GM18858 (cell line): ENCODE results near the gene PTPDC1.

Source experiments
- ATAC-seq: cut with Tn5 transposase; IDR thresholded peaks from one replicate; pipeline ENCODE4 v1.9.1; 2021; ENCODE audit not compliant: unreplicated experiment

The PTPDC1 gene, protein sequence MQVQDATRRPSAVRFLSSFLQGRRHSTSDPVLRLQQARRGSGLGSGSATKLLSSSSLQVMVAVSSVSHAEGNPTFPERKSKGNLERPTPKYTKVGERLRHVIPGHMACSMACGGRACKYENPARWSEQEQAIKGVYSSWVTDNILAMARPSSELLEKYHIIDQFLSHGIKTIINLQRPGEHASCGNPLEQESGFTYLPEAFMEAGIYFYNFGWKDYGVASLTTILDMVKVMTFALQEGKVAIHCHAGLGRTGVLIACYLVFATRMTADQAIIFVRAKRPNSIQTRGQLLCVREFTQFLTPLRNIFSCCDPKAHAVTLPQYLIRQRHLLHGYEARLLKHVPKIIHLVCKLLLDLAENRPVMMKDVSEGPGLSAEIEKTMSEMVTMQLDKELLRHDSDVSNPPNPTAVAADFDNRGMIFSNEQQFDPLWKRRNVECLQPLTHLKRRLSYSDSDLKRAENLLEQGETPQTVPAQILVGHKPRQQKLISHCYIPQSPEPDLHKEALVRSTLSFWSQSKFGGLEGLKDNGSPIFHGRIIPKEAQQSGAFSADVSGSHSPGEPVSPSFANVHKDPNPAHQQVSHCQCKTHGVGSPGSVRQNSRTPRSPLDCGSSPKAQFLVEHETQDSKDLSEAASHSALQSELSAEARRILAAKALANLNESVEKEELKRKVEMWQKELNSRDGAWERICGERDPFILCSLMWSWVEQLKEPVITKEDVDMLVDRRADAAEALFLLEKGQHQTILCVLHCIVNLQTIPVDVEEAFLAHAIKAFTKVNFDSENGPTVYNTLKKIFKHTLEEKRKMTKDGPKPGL

DNA sequence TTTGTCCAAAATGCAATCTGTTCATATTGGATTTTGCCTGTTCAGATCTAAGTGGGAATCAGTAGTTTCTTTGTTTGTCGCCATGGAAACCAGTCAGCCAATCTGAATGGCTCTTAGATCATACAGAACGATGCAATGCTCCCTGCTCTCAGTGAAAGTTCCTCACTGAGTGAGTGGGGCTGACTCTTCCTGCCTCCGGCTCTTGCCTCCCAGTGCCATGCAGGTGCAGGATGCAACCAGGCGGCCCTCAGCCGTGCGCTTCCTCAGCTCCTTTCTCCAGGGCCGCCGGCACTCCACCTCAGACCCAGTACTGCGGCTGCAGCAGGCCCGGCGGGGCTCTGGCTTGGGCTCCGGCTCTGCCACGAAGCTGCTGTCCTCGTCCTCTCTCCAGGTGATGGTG lies at the start of gene PTPDC1:
Gene PTPDC1, plus strand, starts transcription at position 151 of the 400 bp plus-strand sequence. Its CDS starts 67 bp downstream, at position 218.
- ATAC-seq: no peak

DNA sequence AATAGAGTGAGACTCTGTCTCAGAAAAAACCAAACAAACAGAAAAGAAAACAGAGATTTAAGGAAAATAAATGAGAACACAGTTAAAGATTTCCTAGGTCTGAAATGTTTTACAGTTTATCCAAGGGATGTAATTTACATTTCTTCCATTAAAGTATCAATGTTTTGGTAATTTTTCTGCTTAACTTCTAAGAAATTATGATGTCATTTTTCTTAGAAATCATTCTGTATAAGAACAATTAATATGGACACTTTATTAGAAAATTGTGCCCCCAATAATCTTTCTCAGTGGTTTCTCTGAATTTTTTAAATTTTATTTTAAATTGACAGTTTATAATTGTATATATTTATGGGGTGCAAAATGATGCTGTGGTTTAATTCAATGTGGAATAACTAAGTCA lies 49.8 kb upstream of the PTPDC1 start:
- ATAC-seq: no peak

- no peak for ATAC-seq
Observed at GRCh38 chr9:94039786-94040185, 44.5 kb upstream of the PTPDC1 start.

DNA sequence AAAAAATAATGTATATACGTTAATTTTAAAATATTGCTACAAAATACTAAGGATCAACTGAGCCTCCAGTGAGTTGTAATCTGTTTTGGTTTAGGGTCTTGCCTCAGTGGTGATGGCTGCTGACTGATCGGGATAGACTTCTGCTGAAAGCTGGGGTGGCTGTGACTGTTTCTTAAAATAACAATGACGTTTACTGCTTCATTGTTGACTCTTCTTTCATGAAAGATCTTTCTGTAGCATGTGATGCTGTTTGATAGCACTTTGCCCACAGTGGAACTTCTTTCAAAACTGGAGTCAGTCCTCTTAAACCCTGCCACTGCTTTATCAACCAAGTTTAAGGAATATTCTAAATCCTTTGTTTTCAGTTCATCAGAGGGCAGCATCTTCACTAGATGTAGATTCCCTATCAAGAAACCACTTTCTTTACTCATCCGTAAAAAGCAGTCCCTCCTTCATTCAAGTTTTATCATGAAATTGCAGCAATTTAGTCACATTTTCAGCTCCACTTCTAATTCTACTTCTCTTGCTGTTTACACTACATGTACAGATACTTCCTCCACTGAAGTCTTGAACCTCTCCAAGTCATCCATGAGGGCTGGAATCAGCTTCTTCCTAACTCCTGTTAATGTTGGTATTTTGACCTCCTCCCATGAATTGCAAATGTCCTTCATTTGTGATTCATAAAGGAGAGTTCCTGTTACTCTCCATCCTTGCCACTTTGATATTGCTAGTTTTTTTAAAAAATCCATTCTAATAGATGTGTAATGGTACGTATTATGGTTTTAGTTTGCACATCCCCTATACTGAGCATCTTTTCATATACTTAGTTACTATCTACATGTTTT lies 41.5 kb upstream of the PTPDC1 start:
- no peak for ATAC-seq

- ATAC-seq: no peak
Observed at GRCh38 chr9:94054716-94055115, 29.5 kb upstream of the PTPDC1 start.

DNA sequence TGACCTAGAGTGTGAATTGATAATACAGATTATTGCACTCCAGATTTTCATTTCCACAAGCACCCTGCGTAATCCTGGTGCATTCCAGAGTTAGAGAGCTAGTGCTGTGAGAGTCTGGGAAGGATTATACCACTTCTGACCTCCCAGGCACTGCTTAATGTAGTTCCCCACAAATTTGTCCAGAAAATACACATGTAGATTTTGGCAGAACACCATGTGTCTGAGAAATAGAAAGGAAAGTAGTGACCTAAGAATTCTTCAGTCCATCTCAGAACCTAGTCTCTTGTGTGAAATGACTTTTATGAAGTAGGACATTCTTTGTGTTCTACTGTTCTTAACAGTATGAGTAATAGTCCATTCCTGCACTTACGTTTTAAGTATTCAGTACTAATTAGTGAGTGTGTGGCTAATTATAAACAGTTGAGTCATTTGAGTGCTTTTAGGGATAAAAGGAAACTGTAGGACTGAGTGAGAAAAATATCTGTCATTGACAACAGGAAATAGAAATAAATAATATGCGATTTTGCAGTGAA lies 27.8 kb upstream of the PTPDC1 start:
- no peak for ATAC-seq

- no peak for ATAC-seq
Observed at GRCh38 chr9:94057918-94058317, 26.3 kb upstream of the PTPDC1 start.

- ATAC-seq: no peak
Observed at GRCh38 chr9:94061864-94062263, 22.4 kb upstream of the PTPDC1 start.

- ATAC-seq: no peak
Observed at GRCh38 chr9:94065535-94065961, 18.7 kb upstream of the PTPDC1 start.

GRCh38 chr9:94068257-94068656 lies 16.0 kb upstream of the PTPDC1 start:
- ATAC-seq: no peak

DNA sequence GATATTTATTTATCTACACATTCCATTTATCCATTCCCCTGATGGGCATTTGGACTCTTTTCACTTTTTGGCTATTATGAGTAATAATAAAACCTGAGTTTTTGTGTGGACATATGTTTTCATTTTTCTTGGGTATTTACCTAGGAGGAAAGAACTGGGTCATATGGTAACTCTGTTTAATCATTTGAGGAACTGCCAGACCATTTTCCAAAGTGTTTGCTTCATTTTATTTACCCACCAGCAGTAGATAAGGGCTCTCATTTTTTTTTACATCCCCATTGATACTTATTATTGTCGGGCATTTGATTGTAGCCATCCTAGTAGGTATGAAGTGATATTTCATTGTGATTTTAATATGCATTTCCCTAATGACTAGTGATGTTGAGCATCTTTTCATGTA lies 7.7 kb upstream of the PTPDC1 start:
- ATAC-seq: no peak

- ATAC-seq: no peak
Observed at GRCh38 chr9:94078086-94078485, 6.2 kb upstream of the PTPDC1 start.

- no peak for ATAC-seq
Observed at GRCh38 chr9:94079236-94079635, 5.0 kb upstream of the PTPDC1 start.

DNA sequence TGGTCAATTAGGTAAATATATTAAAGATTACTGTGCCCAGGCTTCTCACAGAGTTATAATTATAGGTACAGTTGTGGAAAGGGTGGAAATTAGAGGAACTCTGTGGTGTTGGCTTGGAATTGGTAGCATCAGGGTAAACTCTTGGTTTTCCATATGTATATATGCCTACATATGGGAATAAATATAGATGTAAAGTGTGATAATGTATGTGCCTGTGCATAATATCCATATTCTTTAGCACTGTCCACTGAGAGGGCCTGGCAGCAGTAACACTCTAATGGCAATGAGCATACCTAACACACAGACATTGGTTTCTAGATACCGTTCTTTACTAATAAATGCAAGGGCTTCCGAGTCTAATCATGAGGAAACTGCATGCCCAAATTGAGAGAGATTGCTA lies 4.0 kb upstream of the PTPDC1 start:
- ATAC-seq: no peak

DNA sequence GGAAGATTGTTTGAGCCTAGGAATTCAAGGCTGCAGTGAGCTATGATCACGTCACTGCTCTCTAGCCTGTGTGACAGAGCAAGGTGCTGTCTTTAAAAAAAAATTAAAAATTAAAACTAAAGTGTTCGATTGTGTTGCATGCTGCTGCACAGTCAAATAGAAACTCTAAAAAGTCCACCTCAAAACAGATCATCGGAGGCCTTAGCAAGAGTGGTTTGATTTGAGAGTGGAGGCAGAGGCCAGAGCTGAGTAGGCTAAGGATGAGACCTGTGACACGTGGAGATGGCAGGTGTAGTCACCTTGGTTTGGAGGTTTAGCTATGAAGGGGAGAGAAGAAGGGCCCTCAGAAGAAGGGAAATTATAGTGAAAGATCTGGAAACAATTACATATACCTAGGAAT lies 2.8 kb upstream of the PTPDC1 start:
- no peak for ATAC-seq

GRCh38 chr9:94081864-94082463 lies 2.3 kb upstream of the PTPDC1 start:
- no peak for ATAC-seq

DNA sequence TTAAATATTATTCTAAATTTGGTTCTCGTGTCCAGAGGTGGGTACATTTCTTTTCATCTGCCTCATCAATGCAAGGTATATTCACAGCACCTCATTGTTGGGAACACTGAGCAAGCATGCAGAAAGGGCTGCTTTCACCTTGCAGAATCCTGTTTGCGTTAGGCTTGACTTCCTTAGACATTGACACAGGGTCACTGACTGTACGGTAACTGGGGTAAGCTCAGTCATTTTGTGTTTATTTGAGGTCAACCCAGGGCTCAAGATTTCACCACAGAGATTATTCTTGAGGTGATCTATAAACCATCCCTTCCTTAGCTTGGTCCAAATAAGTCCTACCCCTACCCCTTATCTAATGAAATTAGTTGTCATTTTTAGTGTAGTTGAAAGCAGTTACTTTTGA lies 1.7 kb upstream of the PTPDC1 start:
- ATAC-seq: no peak

DNA sequence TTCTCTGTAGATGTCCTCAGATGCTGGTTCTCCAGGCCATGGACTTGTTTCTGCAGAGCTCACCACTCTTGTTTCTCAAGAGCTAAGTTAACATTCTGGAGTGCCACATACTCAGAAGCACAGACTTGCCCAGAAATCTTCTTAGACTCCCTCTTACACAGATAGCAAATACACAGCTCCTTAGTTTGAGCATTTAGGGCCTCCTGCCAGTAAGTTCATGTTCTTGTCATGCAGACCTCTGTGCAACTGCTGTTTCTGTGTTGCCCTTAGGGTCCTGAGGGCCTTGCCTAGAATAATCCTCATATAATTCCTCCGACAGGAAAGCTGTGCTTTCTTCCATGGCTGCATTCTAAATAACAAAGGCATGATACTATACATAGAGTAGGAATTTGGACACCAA lies 1.3 kb upstream of the PTPDC1 start:
- ATAC-seq: no peak

GRCh38 chr9:94083384-94083783 lies 880 bp upstream of the PTPDC1 start:
- ATAC-seq: no peak

DNA sequence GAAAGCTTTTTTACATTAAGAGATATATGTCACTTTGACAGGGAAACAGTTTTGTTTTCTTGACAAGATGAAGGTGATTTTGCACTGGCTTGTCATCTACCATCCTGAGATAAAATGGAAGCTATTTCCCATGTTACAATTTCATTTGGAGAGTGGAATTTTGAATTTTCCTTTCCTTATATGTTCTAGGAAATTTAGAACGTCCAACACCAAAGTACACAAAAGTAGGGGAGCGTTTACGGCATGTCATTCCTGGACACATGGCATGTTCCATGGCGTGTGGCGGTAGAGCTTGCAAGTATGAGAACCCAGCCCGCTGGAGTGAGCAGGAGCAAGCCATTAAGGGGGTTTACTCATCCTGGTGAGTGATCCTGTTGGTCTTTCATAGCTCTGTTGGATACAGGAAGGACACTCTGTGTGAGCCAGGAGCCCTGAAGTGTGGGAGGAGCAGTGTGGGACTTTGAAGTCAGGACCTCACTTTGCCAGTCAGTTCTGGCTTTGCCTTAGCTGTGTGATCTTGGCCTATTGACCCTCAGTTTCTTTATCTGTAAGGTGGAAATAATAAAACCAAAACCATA lies 887 bp downstream of the PTPDC1 start:
- no peak for ATAC-seq
